B cell (primary cell): ENCODE measurements around the gene DNAI1. TPM values are rescaled to one million over a fixed set of nuclear protein-coding genes. Genes with fewer than 3 reads are reported as not detected.

Source experiments
- ATAC-seq: fragments of 200-7000 bp; cut with Tn5 transposase; one replicate; pipeline ENCODE4 v1.10.0; 2021; ENCODE audit warnings: low read depth, mild to moderate bottlenecking, moderate number of reproducible peaks, moderate library complexity
- CTCF ChIA-PET: fragments of 350-600 bp; sonication (Branson Sonifier 250); formaldehyde crosslinking; loops from one replicate; lab custom pipeline; 2021; ENCODE audit warnings: antibody characterized with exemption, inconsistent platforms; lab: Charles Lee
- POLR2A ChIA-PET: fragments of 350-600 bp; sonication (Branson Sonifier 250); formaldehyde crosslinking; loops from one replicate; lab custom pipeline; 2021; ENCODE audit warnings: antibody characterized with exemption; lab: Charles Lee
- DNase-seq: peaks from one replicate; pipeline ENCODE4 v3.0.0; 2013
- H2AFZ ChIP-seq: 2 replicates; pipeline ENCODE4 v1.6.1; 2012; ENCODE audit warnings: mild to moderate bottlenecking, low read depth, low read length; ENCODE audit not compliant: insufficient read depth, poor library complexity, severe bottlenecking
- H3K27ac ChIP-seq, 2 donors: 1 replicate in 1 of 2; 2 replicates in 1 of 2; pipeline ENCODE4 v1.5.1; 2012 to 2013; ENCODE audit warnings: low read length in 2 of 2, mild to moderate bottlenecking in 2 of 2, moderate library complexity in 1 of 2
- H3K27me3 ChIP-seq, 4 experiments: fragments of 200-600 bp in 1 of 4; sonication (generic) in 1 of 4; replicated peaks in 1 of 4; 1 replicate in 2 of 4; 2 replicates in 2 of 4; pipeline versions ENCODE4 v1.6.1 to v1.7.0; 2013 to 2016; ENCODE audit warnings: low read length in 3 of 4, mild to moderate bottlenecking in 2 of 4, mixed read lengths in 1 of 4, moderate library complexity in 1 of 4; ENCODE audit not compliant: insufficient read depth in 4 of 4, control insufficient read depth in 3 of 4; ENCODE audit errors: control extremely low read depth in 1 of 4
- H3K36me3 ChIP-seq, 2 experiments: replicated peaks in 1 of 2; 1 replicate in 1 of 2; 2 replicates in 1 of 2; pipeline versions ENCODE4 v1.6.1 to v1.7.1; 2013; ENCODE audit warnings: low read length in 1 of 2; ENCODE audit not compliant: insufficient read depth in 2 of 2, control insufficient read depth in 1 of 2; ENCODE audit errors: control extremely low read depth in 1 of 2, extremely low read depth in 1 of 2
- H3K4me1 ChIP-seq, 2 donors: fragments of 200-600 bp in 1 of 2; sonication (generic) in 1 of 2; 1 replicate in 1 of 2; 2 replicates in 1 of 2; pipeline versions ENCODE4 v1.5.1 to v1.6.1; 2013 to 2017; ENCODE audit warnings: low read length in 2 of 2; ENCODE audit not compliant: control insufficient read depth in 2 of 2, insufficient read depth in 2 of 2
- H3K4me2 ChIP-seq: replicated peaks from 2 replicates; pipeline ENCODE3; 2012; ENCODE audit warnings: mild to moderate bottlenecking, low read depth, low read length; ENCODE audit not compliant: poor library complexity, severe bottlenecking
- H3K4me3 ChIP-seq, 5 experiments: fragments of 200-600 bp in 1 of 5; sonication (generic) in 1 of 5; 1 replicate in 3 of 5; 2 replicates in 2 of 5; pipeline versions ENCODE4 v1.5.1 to v1.7.0; 2011 to 2016; ENCODE audit warnings: low read length in 4 of 5, mild to moderate bottlenecking in 4 of 5, low read depth in 2 of 5, control low read depth in 1 of 5, moderate library complexity in 1 of 5; ENCODE audit not compliant: insufficient read depth in 1 of 5; ENCODE audit errors: control extremely low read depth in 1 of 5, extremely low read depth in 1 of 5
- H3K79me2 ChIP-seq: fragments of 200-600 bp; sonication (generic); one replicate; pipeline ENCODE4 v1.6.0; 2016; ENCODE audit warnings: low read length; ENCODE audit not compliant: control insufficient read depth, insufficient read depth
- H3K9ac ChIP-seq: fragments of 200-600 bp; sonication (generic); 2 replicates; pipeline ENCODE4 v1.6.1; 2017; ENCODE audit warnings: mild to moderate bottlenecking, low read length, moderate library complexity
- H3K9me3 ChIP-seq, 3 donors: one replicate each; pipeline versions ENCODE4 v1.6.1 to v1.7.1; 2013; ENCODE audit warnings: low read length in 2 of 3; ENCODE audit not compliant: control insufficient read depth in 2 of 3, insufficient read depth in 1 of 3; ENCODE audit errors: control extremely low read depth in 1 of 3
- H4K20me1 ChIP-seq: 2 replicates; pipeline ENCODE4 v1.6.0; 2012; ENCODE audit warnings: mild to moderate bottlenecking, low read length; ENCODE audit not compliant: insufficient read depth, control insufficient read depth, poor library complexity, severe bottlenecking
- H3K27ac Mint-ChIP-seq: one replicate; pipeline ENCODE4 v1.8.0; 2021; ENCODE audit warnings: mixed read lengths
- H3K27me3 Mint-ChIP-seq: one replicate; pipeline ENCODE4 v1.8.0; 2021; ENCODE audit warnings: mixed read lengths
- H3K4me1 Mint-ChIP-seq: one replicate; pipeline ENCODE4 v1.8.0; 2021; ENCODE audit warnings: mixed read lengths
- H3K4me3 Mint-ChIP-seq: one replicate; pipeline ENCODE4 v1.8.0; 2021; ENCODE audit warnings: mixed read lengths
- H3K9me3 Mint-ChIP-seq: one replicate; pipeline ENCODE4 v1.8.0; 2022; ENCODE audit warnings: mixed read lengths; ENCODE audit not compliant: insufficient read depth
- CTCF ChIP-seq: fragments of 200-600 bp; IDR thresholded peaks from one replicate; pipeline ENCODE4 v1.8.0; 2022; ENCODE audit warnings: antibody characterized with exemption, mild to moderate bottlenecking
- EZH2 ChIP-seq: IDR thresholded peaks from 2 replicates; pipeline ENCODE4 v1.6.1; 2012; ENCODE audit warnings: borderline replicate concordance, low read depth, mild to moderate bottlenecking, moderate library complexity, low read length; ENCODE audit not compliant: insufficient read depth, poor library complexity, severe bottlenecking
- WGBS: methylation state at CpG from one replicate; pipeline ENCODE4 v1.1.5; 2013; ENCODE audit warnings: missing lambda C conversion rate; ENCODE audit not compliant: insufficient coverage; 5-methylcytosine and 5-hydroxymethylcytosine counted together
- intact Hi-C: fragments of 100-400 bp; cut with micrococcal nuclease; formaldehyde crosslinking; loops from one replicate; pipeline ENCODE4 v1.10.0; 2022
- polyA plus RNA-seq: library from polyadenylated mRNA; depleted of rRNA; stranded (reverse); fragments of >200 nt; gene quantifications from 2 replicates; pipeline ENCODE4 v1.2.3, GENCODE V29; 2012
- total RNA-seq, 2 donors: library from RNA; stranded (reverse); fragments of 120-200 nt in 1 of 2; gene quantifications; 1 replicate in 1 of 2; 2 replicates in 1 of 2; pipeline versions ENCODE4 v1.2.3 to v1.2.4, GENCODE V29; 2013 to 2022

Gene DNAI1
- total and polyA plus RNA-seq, 2 donors (not counting 1 experiment from before 2014, with no cell fraction given): not detected

- no CpG with 5 or more reads among the region's 2 CpGs for WGBS
- Mint-ChIP-seq H3K9me3 (no peaks in the 10 kb centered on the region), H3K27me3 (peaks cover 37% of the 10 kb centered on the region), H3K4me3 (no peak overlapping the region), H3K27ac (no peak overlapping the region), H3K4me1 (no peaks in the 10 kb centered on the region)
- DNase-seq: no peak
- Histone ChIP-seq H3K79me2 (no peaks in the 10 kb centered on the region), H4K20me1 (no peaks in the 10 kb centered on the region), H3K9me3 (no peaks in the 10 kb centered on the region), H3K4me2 (no peak overlapping the region), H3K27me3 (peaks cover 0 to 10% (median 3%) of the 10 kb centered on the region in 4 experiments), H2AFZ (no peak overlapping the region), H3K4me3 (no peak overlapping the region), H3K27ac (no peak overlapping the region), H3K9ac (no peak overlapping the region), H3K36me3 (no peaks in the 10 kb centered on the region), H3K4me1 (peaks cover 0 to 3% of the 10 kb centered on the region in 2 donors)
- no peak for TF ChIP-seq CTCF
- ATAC-seq: no peak
- CTCF ChIA-PET: interaction anchor here (0.7 to 5.0 kb wide), 16 partner anchors 11 to 878 kb away, joined by 3 to 43 read pairs (median 8); partner anchors contain the start of genes DNAI1 and FAM219A
- intact Hi-C loops: loop anchor here (5.0 kb wide), 2 partner anchors 44 to 489 kb away; partner anchors contain the start of genes DNAI1 and FAM219A
- POLR2A ChIA-PET: no interaction called here
These were observed 42.8 kb downstream of the DNAI1 start for GRCh38 chr9:34501372-34501771.

DNA sequence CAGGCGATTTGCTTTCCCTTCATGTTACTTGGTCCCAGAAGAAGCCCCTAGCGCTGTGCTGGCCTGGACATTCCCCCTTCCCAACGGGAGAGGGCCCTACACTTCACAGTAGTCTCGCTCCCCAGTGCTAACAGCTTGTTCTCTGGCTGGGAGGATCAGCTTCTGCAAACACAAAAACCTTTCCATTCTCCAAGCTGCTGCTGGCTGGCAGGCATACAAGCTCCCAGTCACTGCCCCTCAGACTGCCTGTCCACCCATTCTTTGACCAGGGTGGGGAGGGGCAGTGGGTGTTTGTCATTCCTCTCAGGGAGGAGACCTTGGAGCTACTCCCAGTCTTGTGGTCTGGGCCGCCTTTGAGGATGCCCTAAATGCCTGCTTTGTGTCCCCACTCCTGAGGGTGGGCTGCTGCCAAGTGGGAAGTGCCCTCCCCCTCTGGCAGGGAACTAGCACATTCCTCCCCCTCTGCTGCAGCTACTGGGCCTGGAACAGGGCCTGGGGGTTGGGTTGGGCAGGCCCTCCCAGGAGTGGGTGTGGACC is 43.4 kb downstream of the DNAI1 start:
- CTCF ChIA-PET: interaction anchor here (0.7 to 5.0 kb wide), 12 partner anchors 10 to 878 kb away, joined by 3 to 43 read pairs (median 8); no protein-coding TSS in a partner anchor
- H3K4me1 ChIP-seq: peaks cover 0 to 3% of the 10 kb centered on the region in 2 donors
- no peak overlapping the region for H3K27ac ChIP-seq
- H3K4me1 Mint-ChIP-seq: no peaks in the 10 kb centered on the region
- DNase-seq (no peak), ATAC-seq (no peak)
- intact Hi-C loops: loop anchor here (5.0 kb wide), 2 partner anchors 45 to 490 kb away; partner anchors contain the start of genes DNAI1 and FAM219A
- TF ChIP-seq EZH2 (no peak), CTCF (no peak)
- H4K20me1 ChIP-seq: no peaks in the 10 kb centered on the region
- no peak overlapping the region for H3K4me3 ChIP-seq
- no peak overlapping the region for H2AFZ ChIP-seq
- H3K4me2 ChIP-seq: no peak overlapping the region
- H3K27me3 Mint-ChIP-seq: peaks cover 36% of the 10 kb centered on the region
- H3K27ac Mint-ChIP-seq: no peak overlapping the region
- H3K79me2 ChIP-seq: no peaks in the 10 kb centered on the region
- POLR2A ChIA-PET: no interaction called here
- H3K27me3 ChIP-seq: peaks cover 0 to 10% (median 3%) of the 10 kb centered on the region in 4 experiments
- no peaks in the 10 kb centered on the region for H3K36me3 ChIP-seq
- H3K9me3 ChIP-seq: no peaks in the 10 kb centered on the region
- no peak overlapping the region for H3K9ac ChIP-seq
- H3K9me3 Mint-ChIP-seq: no peaks in the 10 kb centered on the region
- H3K4me3 Mint-ChIP-seq: no peak overlapping the region
- WGBS: 67% methylated on average over 5 of the region's 5 CpGs
